Kidney capillary endothelial cell (primary cell): ENCODE data around the gene ADAM10.
A peak's percentile ranks its signal among the peaks of the same experiment; 100 is the strongest.
"Not testable (repeated sequence)": the region's sequence is repeated elsewhere in the genome, so short reads cannot be mapped to it uniquely, and the experiment has no call there.

Experiments
- DNase-seq: peaks from one replicate; pipeline ENCODE4 v3.0.0-alpha.2; 2018; ENCODE audit warnings: low spot score

ADAM10 gene, protein sequence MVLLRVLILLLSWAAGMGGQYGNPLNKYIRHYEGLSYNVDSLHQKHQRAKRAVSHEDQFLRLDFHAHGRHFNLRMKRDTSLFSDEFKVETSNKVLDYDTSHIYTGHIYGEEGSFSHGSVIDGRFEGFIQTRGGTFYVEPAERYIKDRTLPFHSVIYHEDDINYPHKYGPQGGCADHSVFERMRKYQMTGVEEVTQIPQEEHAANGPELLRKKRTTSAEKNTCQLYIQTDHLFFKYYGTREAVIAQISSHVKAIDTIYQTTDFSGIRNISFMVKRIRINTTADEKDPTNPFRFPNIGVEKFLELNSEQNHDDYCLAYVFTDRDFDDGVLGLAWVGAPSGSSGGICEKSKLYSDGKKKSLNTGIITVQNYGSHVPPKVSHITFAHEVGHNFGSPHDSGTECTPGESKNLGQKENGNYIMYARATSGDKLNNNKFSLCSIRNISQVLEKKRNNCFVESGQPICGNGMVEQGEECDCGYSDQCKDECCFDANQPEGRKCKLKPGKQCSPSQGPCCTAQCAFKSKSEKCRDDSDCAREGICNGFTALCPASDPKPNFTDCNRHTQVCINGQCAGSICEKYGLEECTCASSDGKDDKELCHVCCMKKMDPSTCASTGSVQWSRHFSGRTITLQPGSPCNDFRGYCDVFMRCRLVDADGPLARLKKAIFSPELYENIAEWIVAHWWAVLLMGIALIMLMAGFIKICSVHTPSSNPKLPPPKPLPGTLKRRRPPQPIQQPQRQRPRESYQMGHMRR

DNA sequence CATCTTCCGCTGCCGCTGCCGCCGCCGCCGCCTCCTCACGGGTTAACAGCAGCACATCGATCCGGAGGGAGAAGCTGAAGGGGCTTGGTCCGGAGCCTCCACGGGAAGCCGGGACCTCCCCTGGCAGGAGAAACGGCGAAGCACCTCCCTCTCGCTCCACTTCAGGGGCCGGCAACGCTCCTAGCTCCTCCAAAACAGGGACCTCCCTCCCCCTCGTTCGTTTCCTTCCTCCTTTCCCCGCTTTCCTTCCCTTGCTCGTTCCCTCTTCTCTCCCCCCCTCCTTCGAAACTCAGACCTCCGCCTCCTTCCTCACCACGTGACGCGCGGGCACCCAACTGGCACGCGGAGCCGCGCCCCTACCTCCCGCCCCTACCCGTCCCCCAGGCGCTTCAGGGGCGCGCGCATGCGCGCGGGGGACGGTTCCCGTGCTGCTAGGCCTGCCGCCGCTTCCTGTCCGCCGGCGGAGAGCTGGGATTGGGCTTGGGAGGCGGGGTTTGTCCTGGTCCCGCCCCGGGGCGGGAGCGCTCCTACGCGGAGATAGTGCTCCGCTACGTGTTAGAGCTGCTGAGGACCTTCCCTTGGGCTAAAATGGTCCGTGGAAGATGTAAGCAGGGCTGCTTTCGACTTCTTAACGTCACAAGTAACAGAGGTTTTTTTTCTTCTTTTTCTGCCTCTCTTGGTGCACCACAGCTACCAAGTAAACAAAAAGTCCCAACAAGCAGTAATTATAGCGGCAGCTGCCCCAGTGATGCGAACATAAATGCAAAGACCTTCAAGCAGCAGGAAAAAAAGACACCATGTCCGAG lies at the start of gene ADAM10:
TSS of gene ADAM10 (minus strand) at position 176 of the 806 bp plus-strand sequence. CDS start at position 3, 173 bp downstream.
- peak; percentile 99 for DNase-seq

DNA sequence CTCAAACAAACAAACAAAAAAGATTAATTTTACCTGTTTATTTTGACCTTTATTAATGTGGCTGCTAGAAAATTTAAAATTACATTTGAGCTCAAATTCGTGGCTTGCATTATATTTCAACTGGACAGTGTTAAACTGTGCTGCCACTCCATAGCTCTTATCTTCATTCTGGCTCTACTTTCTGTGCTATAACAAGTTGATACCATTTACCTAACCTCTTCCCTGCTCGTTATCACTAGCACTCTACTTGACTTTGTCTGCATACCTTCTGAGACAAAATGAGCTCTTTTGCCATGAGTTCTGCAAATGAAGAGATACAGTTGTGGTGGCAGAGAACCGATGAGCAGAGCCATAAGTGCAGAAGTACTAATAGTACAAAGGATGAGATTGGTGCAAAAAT lies 48.0 kb upstream of the ADAM10 start:
- DNase-seq = no peak

DNA sequence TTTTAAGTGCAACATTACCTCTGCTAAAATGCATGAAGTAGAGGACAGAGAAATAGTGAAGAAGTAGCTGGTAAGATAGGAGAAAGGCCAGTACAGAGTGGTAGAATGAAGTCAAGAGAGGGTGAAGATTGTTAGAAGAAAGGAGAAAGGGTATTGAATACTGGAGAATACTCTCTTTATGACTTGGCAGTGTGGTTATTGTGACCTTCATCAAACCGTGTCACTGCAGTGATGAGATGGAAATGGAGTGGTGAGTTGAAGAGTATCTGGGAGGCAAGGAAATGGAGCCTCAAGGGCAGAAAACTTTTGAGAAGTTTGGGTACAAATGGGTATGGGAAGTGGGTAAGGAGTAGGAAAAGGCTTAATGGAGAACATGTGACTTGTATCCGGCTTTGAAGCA lies 46.3 kb upstream of the ADAM10 start:
- DNase-seq = no peak

DNA sequence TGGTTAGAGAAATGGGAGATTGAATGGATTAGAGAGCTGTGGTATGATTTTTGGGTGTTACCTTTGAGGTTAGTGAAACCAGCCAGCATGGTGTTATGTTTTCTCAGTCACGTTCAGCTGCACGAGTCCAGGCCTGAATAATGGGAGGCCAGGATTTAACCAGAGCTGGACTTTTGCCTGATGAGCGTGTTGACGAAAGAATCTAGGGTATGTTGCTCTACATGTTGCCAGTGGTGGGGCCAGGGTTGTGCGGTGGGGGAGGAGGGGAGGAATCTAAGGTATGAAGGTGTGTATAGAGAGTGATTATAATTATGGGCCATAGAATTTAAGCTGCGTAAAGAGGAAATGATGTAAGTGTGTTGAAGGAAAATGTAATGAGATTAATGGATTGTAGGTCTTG lies 44.4 kb upstream of the ADAM10 start:
- DNase-seq = no peak

DNA sequence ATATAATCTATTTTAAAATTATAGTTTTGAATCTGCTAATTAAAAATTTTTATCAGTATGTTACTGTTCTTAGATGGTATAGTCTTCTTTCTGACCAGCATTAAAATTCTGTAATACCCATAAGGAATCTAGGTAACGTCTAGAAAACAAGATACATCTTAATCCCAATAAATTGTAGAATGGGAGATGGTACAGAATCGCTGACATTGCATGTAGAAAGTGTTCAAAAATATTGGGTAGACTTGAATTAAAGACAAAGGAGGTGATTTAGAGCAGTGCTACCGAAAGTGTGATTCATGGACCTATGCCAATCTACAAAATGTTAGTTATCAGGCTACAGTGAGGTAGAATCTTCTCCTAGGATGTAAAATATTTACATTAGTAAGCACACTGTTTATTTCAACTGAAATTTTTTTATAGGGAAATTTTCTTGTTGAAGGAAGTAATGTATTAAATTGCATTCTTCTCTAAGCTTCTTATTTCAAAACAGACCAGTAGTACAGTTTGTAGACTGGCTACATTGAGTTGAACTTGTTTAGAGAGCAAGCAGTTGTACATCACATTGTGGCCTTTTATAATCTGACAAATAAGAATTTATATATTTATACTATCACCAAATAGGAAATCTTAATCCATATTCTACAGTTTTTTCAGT lies 38.7 kb upstream of the ADAM10 start:
- no peak for DNase-seq

DNA sequence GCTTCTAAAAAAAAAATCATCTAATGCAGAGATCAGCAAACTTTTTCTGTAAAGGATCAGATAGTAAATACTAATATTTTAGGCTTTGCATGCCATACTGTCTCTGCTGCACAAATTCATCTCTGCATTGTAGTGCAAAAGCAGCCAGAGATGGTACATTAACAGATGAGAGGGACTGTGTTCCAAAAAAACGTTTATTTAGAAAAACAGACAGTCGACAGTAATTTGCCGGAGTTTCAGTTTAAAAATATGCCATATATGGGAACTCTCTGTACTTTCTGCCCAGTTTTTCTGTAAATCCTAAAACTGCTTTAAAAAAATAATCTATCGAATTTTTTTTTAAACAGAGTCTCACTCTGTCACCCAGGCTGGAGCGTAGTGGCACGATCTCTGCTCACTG lies 35.8 kb upstream of the ADAM10 start:
- no peak for DNase-seq

DNA sequence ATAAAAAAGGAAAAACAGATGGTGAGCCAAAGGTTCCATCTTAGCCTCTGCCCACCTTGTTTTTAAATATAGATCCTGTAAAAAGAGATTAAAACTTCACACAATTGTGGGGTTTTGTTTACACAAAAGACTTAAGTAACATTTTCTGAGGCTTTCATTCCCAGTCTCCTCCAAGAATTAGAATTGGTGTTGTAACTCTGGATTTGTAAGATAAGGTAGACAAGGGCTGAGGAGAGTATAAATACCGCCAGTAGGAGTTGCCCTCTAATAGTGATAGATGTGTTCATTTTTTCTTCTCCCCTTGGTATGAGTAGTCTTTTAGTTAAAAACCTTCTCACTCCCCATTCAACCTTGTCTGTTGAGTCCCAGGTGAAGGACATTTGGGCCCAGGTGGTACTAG lies 30.0 kb upstream of the ADAM10 start:
- no peak for DNase-seq

DNA sequence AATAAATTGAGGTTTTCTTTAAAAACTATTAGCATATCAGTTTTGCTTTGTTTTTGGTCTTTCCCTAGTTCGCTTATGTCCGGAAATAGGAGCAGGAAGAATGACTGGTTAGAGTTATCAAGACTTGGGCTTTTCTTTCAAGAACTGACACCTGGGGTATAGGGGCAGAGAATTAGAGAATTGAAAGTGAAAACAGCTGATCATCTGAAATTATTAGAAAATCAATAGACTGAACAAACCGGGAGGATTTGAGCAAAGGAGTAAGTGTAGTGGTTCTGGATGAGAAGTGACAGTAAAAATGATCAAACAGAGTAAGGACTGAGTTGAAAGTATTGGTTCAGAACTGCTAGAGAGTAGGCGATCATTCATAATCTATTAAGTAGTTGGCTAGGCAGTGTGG lies 27.6 kb upstream of the ADAM10 start:
- no peak for DNase-seq

DNA sequence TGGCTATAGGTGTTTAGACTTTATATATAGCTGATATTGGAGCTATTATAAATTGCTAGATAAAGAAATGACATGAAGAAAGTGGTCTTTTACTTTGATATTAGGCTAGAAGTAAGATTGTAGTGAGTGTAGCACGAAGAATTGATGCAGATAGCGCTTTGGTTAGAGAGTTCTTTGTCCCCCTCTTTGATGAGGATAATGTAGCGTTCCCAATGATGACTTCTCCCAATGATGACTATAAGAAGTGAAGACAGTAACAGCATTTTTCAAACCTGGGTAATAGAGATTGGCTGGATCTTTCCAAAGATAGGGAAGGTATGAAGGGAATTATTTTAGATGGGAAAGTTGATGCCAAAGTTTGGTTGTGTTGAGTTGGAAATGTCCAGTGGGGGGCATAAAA lies 25.9 kb upstream of the ADAM10 start:
- DNase-seq = no peak

DNA sequence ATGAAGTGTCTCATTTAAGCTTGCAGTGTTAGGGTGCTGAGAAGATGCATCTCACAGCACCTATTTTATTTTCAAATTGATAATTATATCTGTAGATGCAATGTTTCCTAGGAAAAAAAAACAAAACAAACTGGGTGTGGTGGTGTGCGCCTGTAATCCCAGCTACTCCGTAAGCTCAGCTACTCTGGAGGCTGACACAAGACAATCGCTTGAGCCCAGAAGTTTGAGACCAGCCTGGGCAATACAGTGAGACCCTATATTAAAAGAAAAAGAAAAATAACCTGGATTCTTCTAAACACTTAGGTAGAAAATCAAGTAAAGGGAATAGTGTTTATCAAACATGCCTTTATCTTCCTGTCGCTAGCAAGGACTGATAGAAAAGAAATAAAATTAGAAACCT lies 23.5 kb upstream of the ADAM10 start:
- DNase-seq = no peak

DNA sequence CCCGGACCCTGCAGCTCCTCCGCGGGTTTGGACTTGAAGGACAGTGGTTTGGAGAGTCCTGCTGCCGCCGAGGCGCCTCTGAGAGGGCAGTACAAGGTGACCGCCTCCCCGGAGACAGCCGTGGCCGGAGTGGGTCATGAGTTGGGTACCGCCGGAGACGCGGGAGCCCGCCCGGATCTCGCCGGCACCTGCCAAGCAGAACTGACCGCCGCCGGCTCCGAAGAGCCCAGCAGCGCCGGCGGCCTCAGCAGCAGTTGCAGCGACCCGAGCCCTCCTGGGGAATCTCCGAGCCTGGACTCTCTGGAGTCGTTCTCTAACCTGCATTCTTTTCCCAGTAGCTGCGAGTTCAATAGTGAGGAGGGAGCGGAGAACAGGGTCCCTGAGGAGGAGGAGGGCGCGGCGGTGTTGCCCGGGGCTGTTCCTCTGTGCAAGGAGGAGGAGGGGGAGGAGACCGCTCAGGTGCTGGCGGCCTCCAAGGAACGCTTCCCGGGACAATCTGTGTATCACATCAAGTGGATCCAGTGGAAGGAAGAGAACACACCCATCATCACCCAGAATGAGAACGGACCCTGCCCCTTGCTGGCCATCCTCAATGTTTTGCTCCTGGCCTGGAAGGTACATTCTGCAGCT lies 22.2 kb upstream of the ADAM10 start:
- no peak for DNase-seq

DNA sequence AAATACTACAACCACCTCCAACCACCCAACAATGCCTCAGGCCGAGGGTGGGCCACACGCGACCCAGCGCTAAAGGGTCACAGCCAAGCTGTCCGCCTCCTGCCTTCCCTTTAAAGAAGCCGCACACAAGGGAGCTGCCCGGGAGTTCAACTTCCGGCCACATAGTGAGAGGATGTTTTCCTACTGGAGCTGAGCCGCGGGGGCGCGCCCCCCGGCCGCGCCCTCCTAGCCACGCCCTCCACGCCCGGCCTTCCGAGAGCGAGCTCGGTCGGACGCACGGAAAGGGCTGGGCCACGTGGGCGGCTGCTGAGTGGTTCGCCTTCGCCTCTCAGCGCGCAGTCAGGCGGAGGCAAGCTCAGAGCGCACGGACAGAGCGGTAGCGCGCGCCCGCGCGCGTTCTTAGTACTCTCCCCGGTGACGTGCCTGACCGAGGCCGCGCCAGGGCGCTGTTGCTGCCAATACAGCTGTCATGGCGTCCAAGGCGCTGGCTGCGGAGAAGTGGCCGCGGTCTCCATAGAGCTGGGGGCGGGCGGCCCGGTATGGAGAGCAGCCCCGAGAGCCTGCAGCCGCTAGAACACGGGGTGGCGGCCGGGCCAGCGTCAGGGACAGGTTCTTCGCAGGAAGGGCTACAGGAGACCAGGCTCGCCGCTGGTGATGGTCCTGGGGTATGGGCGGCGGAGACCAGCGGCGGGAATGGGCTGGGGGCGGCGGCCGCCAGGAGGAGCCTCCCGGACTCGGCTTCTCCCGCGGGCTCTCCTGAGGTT lies 21.5 kb upstream of the ADAM10 start, which contains the start of gene MINDY2:
TSS of gene MINDY2 (plus strand) at position 446 of the 764 bp plus-strand sequence. CDS start at position 540, 94 bp downstream.
- DNase-seq = peak; percentile 97

DNA sequence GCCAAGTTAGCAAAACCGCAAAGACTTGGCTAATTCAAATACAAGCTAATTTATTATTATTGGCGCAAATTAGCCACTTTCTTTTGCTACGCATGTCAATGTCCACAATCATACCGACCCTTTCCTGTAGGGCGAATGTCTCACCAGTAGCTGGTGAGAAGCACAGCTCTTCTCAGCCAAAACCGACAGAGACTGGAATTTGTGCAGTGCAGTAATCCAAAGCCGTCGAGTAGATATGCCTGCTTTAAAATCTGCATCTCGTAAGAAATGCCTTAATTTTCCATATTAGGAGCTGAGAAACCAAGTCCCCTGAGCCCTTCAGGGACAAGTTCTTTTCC lies 21.0 kb upstream of the ADAM10 start:
- no peak for DNase-seq

DNA sequence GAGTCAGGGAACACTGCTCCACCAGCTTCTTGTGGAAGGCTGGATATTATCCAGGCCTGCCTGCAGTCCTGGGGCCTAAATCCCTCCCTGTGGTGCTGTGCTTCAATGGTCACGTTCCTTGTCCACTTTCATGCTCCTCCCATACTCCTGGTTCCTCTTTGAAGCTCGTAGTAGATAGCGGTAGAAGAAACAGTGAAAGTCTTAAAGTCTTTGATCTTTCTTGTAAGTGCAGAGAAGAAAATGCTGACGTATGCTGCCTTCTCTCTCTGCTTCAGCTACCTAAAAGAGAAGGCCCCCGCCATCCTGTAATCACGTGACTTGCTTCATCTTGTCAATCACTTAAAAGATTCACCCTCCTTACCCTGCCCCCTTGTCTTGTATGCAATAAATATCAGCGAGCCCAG lies 19.1 kb upstream of the ADAM10 start:
- DNase-seq = not testable (repeated sequence)

DNA sequence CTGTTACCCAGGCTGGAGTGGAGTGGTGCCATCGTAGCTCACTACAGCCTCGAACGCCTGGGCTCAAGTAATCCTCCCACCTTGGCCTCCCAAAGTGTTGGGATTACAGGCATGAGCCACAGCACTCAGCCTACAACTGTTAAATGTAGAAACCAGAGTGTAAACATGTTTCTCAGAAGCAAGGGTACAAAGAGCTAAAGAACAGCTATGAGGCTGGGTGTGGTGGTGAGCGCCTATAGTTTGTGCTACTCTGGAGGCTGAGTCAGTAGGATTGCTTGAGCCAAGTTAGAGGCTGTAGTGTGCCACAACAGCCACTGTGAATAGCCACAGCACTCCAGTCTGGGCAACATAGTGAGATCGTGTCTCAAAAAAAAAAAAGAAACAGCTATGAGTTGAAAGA lies 16.8 kb upstream of the ADAM10 start:
- DNase-seq = no peak

DNA sequence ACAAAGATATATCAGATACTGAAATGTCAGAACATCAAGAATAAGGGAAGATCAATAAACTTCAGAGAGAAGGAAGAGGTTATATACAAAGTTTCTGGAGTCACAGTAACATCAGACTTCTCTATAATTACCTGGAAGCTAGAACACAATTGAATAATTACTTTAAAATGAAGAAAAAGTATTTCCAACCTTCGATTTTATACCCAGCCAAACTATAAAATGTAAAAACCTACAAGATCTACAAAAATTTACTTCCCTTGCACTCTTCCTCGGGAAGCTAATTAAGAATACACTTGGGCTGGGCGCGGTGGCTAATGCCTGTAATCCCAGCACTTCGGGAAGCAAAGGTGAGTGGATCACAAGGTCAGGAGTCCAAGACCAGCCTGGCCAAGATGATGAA lies 15.0 kb upstream of the ADAM10 start:
- DNase-seq = no peak

DNA sequence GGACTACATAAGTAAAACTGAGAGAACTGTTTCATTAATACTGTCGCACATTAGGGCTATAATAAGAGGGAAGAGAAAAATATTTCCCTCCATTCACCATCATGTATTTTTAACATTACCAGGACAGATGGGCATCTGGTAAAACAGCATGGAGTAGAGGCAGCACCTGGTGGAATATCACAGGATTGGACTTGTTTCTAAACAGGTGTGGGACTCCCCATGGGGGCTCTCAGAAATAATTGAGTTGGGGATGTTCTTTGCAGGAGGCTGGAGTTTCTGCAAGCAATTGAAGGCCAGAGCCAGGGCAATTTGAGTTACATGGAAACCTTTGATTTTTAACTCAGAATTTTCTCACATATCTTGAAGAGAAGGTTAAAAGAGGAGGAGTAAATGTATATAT lies 13.2 kb upstream of the ADAM10 start:
- no peak for DNase-seq

DNA sequence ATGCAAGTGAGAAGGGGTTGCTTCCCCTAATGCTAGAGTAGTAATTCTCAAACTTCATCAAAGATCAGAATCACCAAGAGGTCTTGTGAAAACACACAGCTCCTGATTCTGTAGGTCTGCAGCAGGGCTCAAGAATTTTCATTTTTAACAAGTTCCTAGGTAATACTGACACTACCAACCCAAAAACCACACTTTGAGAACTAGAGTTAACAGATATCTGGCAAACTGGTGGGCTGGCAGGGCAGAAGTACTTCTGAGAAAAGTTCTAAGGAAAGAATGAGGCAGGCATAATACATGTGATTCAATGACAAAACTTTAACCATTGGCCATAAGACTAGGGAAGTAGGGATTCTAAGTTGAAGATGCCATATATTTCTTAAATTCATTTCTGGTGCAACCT lies 12.8 kb upstream of the ADAM10 start:
- no peak for DNase-seq

DNA sequence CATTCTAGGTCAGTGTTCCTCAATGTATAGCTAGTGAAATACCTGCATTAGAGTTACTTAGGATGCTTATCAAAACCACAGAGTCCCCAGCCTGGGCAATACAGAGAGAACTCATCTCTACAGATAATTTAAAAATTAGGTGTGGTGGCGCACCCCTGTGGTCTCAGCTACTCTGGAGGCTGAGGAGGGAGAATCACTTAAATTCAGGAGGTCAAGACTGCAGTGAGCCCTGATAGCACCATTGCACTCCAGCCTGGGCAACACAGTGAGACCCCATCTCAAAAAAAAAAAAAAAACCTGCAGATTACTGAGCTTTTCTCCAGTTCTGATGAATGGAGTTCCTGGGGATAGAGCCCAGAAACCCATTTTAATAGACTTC lies 11.5 kb upstream of the ADAM10 start:
- DNase-seq = no peak

DNA sequence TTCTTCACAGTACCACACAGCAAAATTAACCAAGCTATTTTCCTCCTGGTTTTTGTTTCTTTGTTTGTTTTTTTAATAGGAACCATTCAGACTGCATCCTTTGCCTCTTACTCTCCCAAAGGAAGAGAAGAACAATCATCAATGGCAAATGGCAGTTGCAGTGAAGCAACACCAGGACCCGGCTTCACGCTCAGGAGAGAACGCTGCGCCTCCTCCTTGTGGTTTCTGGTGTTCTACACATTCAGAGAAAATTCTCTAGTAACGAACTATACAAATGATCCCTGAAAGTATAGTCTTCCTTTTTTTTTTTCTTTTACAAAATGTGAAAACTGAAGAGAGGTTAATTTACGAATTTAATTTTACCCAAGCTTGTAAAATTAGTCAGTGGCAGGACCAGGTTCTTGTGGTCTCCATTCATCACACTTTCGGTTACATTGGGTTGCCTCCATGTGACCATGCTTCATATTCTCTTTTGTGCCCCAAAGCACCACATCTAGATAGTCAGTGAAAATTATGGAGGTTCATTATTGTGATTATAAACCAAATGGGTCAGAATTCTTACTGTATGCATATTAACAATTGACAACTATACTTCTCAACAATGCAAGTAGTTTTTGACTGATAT lies 11.0 kb upstream of the ADAM10 start:
- DNase-seq = no peak

DNA sequence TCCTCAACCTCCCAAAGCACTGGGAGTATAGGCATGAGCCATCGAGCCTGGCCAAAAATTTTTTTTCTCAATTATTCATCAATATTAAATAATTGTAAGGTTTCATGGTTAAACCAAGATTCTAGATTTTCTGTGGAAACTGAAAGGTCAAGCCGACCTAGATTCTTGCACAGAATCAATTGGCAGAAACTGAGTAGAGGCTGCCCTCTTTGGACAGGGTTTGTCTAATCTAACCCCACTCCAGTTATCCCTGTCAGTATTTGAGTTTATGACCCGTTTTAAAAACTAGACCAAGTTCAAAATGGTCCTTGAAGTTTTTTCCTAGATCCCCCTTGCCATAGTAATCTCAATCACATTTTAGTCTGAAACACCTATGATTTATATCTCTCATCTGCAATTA lies 8.6 kb upstream of the ADAM10 start:
- DNase-seq = no peak
